Hepatocyte (in vitro differentiated cells): Measurements from ENCODE around the gene DRAXIN.

ENCODE experiments used
- EZH2 ChIP-seq: fragments of 200-600 bp; sonication (generic); IDR thresholded peaks from 2 replicates; pipeline ENCODE4 v1.6.1; 2016; ENCODE audit warnings: antibody characterized with exemption, mild to moderate bottlenecking, borderline replicate concordance
- TF ChIP-seq, protein P1 (sequence below): fragments of 200-600 bp; sonication (generic); IDR thresholded peaks from 2 replicates; pipeline ENCODE4 v1.5.1; 2016; ENCODE audit warnings: antibody characterized with exemption, mild to moderate bottlenecking; ENCODE audit not compliant: poor library complexity

DNA sequence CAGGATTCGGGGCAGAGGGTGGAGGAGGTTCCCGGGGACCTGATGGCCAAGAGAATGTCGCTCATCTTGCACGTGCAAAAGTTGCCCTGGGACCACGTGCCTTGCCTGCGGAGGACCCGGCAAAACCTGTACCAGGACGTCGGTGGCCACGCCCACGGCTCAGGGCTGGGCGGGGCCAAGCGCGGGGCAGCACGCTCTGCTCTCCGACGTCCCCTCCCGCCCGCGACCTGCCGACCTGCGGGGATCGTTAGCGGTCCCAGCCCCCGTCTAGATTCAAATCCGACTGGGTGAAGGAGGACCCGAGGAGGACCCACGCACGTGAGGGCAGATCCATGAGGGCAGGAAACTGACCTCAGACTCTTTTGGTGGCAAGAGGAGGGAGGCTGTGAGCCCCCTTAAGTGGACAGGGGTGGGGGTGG lies 70.5 kb downstream of the DRAXIN start, which contains the start of gene C1orf167:
- TF ChIP-seq, protein P1, sequence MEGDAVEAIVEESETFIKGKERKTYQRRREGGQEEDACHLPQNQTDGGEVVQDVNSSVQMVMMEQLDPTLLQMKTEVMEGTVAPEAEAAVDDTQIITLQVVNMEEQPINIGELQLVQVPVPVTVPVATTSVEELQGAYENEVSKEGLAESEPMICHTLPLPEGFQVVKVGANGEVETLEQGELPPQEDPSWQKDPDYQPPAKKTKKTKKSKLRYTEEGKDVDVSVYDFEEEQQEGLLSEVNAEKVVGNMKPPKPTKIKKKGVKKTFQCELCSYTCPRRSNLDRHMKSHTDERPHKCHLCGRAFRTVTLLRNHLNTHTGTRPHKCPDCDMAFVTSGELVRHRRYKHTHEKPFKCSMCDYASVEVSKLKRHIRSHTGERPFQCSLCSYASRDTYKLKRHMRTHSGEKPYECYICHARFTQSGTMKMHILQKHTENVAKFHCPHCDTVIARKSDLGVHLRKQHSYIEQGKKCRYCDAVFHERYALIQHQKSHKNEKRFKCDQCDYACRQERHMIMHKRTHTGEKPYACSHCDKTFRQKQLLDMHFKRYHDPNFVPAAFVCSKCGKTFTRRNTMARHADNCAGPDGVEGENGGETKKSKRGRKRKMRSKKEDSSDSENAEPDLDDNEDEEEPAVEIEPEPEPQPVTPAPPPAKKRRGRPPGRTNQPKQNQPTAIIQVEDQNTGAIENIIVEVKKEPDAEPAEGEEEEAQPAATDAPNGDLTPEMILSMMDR = no peak
- TF ChIP-seq EZH2 = no peak
